ENCODE measurements around the gene HRH1.

HRH1 gene

DNA sequence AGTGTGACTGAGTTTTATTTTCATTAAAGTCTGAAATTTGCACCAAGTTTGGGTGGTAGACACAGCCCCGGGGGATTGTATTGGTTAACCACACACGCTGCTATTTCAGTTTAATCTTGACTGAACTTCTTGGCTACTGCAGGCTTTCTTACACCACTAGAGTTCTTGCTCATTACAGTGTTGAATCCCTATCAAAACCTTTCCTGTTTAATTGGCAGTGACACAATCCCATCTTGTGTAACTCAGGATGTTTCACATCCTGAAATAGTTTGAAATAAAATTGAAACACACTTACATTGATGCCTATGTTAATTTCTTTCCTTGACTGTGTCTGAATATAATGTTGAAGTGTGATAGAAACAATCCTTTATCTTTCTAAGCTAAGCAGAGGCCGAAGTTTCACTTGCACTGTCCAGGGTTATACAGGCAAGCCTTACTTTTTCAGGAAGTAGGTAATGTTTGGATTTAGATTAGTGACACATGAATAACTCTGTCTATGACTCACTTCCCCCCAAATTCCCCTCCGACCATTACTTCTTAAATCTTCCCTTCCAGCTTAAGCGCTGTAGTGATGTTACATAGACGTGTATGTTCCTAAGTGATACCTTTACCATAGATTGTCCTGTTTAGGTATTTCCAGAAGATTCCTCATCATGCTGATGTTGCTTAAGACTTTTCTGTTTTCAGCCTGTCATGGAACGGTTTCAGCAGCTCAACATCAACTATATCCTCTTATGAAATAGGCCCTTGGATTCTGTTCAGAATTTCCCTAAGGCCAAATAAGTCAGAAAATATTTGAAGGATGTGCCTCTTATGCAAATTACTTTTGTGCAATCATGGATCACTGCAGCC, 134.7 kb downstream of the HRH1 start:
- in situ Hi-C loops (cut with MboI; ENCODE audit: low sequenced_read_pairs, unreplicated experiment), result no loop called here
- peak; percentile 60 for DNase-seq (ENCODE audit: low spot score)
- TF ChIP-seq CTCF (IDR thresholded peaks at IDR 0.05; ENCODE audit: borderline replicate concordance, control extremely low read depth, extremely low read depth, insufficient read depth, missing control alignments), result no peak

GRCh38 chr3:11289864-11290263, 135.6 kb downstream of the HRH1 start:
- no peak for DNase-seq (ENCODE audit: low spot score)
- no peak for TF ChIP-seq CTCF (IDR thresholded peaks at IDR 0.05; ENCODE audit: borderline replicate concordance, control extremely low read depth, extremely low read depth, insufficient read depth, missing control alignments)
- in situ Hi-C loops (cut with MboI; ENCODE audit: low sequenced_read_pairs, unreplicated experiment), result no loop called here

DNA sequence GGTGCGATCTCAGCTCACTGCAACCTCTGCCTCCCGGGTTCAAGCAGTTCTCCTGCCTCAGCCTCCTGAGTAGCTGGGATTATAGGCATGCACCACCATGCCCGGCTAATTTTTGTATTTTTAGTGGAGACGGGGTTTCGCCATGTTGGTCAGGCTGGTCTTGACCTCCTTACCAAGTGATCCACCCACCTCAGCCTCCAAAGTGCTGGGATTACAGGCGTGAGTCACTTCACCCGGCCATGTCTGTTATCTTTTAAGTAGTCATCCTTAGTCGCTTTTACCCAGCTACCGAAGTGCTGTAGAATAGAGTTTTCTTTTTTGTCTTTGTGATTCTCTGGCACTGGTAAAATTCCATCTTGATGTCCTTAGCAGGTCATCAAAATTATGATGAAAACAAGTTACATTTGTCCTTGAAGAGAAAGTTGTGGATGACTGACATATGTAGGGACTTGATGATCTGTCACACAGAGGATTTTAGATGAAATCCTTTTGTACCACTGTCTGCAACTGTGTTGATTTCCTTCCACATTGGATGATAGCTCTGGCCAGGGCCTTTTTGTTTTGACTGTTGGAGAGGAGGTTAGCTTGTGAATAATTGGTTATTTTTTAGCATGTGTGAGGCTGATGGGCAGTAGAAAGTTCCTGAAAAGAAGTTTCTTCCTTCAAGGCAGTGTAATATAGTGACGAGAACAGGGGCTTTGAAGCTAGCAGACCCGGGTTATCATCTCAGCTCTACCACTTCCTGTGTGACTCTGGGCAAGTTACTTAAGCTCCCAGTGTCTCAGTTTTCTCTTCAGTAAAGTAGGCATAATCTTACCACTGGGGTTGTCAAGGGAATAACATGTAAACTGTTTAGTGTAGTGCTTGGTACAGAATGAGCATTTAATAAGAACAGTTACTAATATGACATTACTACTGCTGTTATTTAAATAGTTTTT, 136.7 kb downstream of the HRH1 start:
- DNase-seq (ENCODE audit: low spot score), result no peak
- TF ChIP-seq CTCF (IDR thresholded peaks at IDR 0.05; ENCODE audit: borderline replicate concordance, control extremely low read depth, extremely low read depth, insufficient read depth, missing control alignments), result no peak
- in situ Hi-C loops (cut with MboI; ENCODE audit: low sequenced_read_pairs, unreplicated experiment), result no loop called here

- in situ Hi-C loops (cut with MboI; ENCODE audit: low sequenced_read_pairs, unreplicated experiment), result no loop called here
- no peak for DNase-seq (ENCODE audit: low spot score)
- no peak for TF ChIP-seq CTCF (IDR thresholded peaks at IDR 0.05; ENCODE audit: borderline replicate concordance, control extremely low read depth, extremely low read depth, insufficient read depth, missing control alignments)
These were observed 137.5 kb downstream of the HRH1 start for GRCh38 chr3:11291808-11292207.

GRCh38 chr3:11297126-11297525, 142.8 kb downstream of the HRH1 start:
- in situ Hi-C loops (cut with MboI; ENCODE audit: low sequenced_read_pairs, unreplicated experiment), result no loop called here
- no peak for TF ChIP-seq CTCF (IDR thresholded peaks at IDR 0.05; ENCODE audit: borderline replicate concordance, control extremely low read depth, extremely low read depth, insufficient read depth, missing control alignments)
- DNase-seq (ENCODE audit: low spot score), result no peak

DNA sequence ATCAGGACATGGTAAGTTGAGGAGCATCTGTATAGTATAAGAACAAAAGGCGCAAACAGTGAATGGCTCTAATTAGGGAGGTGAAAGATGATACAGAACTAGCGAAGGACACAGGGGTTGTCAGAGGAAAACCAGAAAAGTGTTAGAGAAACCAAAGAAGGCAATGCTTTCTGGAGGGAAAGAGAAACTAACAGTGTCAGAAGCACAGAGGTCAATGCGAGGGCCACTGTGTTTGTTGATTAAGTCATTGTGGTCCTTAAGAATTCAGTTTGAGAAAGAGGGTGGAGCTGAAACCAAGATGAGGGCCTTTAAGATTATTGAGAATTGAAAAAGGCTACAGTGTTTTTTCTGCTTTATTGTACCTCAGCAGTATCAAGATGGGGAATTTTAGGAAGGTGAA, 146.7 kb downstream of the HRH1 start:
- peak; percentile 70 for DNase-seq (ENCODE audit: low spot score)
- in situ Hi-C loops (cut with MboI; ENCODE audit: low sequenced_read_pairs, unreplicated experiment), result no loop called here
- TF ChIP-seq CTCF (IDR thresholded peaks at IDR 0.05; ENCODE audit: borderline replicate concordance, control extremely low read depth, extremely low read depth, insufficient read depth, missing control alignments), result no peak

Data from GM13976 (cell line).